ENCODE data around the gene SYK. TPM values are rescaled to one million over a fixed set of nuclear protein-coding genes. Genes with fewer than 3 reads are reported as not detected.

The SYK gene
- total RNA-seq, 1 donor from 2014 or later, result 29.2 TPM

GRCh38 chr9:90870621-90871326 lies 69.2 kb downstream of the SYK start:
- no peaks in the 10 kb centered on the region for H3K27me3 ChIP-seq (ENCODE audit: control insufficient read depth, insufficient read depth, low read length)
- no peak overlapping the region for H3K4me3 ChIP-seq (ENCODE audit: low read depth, low read length)
- DNase-seq (ENCODE audit: low read depth), result peak; percentile 48
- peaks cover 8% of the 10 kb centered on the region for H3K36me3 ChIP-seq (ENCODE audit: control insufficient read depth, insufficient read depth, low read length)
- TF ChIP-seq, protein P1, sequence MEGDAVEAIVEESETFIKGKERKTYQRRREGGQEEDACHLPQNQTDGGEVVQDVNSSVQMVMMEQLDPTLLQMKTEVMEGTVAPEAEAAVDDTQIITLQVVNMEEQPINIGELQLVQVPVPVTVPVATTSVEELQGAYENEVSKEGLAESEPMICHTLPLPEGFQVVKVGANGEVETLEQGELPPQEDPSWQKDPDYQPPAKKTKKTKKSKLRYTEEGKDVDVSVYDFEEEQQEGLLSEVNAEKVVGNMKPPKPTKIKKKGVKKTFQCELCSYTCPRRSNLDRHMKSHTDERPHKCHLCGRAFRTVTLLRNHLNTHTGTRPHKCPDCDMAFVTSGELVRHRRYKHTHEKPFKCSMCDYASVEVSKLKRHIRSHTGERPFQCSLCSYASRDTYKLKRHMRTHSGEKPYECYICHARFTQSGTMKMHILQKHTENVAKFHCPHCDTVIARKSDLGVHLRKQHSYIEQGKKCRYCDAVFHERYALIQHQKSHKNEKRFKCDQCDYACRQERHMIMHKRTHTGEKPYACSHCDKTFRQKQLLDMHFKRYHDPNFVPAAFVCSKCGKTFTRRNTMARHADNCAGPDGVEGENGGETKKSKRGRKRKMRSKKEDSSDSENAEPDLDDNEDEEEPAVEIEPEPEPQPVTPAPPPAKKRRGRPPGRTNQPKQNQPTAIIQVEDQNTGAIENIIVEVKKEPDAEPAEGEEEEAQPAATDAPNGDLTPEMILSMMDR (IDR thresholded peaks at IDR 0.05; ENCODE audit: insufficient read depth, low read length, severe bottlenecking), result peak; percentile 77
- no peak for FAIRE-seq

- TF ChIP-seq, protein P1 (IDR thresholded peaks at IDR 0.05; ENCODE audit: insufficient read depth, low read length, severe bottlenecking), result no peak
- no peak for FAIRE-seq
- peaks cover 8% of the 10 kb centered on the region for H3K36me3 ChIP-seq (ENCODE audit: control insufficient read depth, insufficient read depth, low read length)
These were observed 69.8 kb downstream of the SYK start for GRCh38 chr9:90871327-90871935.

GRCh38 chr9:90872835-90873294 lies 71.2 kb downstream of the SYK start:
- Histone ChIP-seq H3K27me3 (ENCODE audit: control insufficient read depth, insufficient read depth, low read length) (no peaks in the 10 kb centered on the region), H3K36me3 (ENCODE audit: control insufficient read depth, insufficient read depth, low read length) (peaks cover 10% of the 10 kb centered on the region), H3K4me3 (ENCODE audit: low read depth, low read length) (no peak overlapping the region)
- no peak for DNase-seq (ENCODE audit: low read depth)
- TF ChIP-seq, protein P1 (IDR thresholded peaks at IDR 0.05; ENCODE audit: insufficient read depth, low read length, severe bottlenecking), result no peak
- no peak for FAIRE-seq

More at GRCh38 chr9:90871327-90871935, 69.8 kb downstream of the SYK start:
- no peak overlapping the region for H3K4me3 ChIP-seq (ENCODE audit: low read depth, low read length)
- H3K27me3 ChIP-seq (ENCODE audit: control insufficient read depth, insufficient read depth, low read length), result no peaks in the 10 kb centered on the region
- DNase-seq (ENCODE audit: low read depth), result no peak

- TF ChIP-seq, protein P1 (IDR thresholded peaks at IDR 0.05; ENCODE audit: insufficient read depth, low read length, severe bottlenecking), result no peak
- Histone ChIP-seq H3K36me3 (ENCODE audit: control insufficient read depth, insufficient read depth, low read length) (peaks cover 10% of the 10 kb centered on the region), H3K27me3 (ENCODE audit: control insufficient read depth, insufficient read depth, low read length) (no peaks in the 10 kb centered on the region), H3K4me3 (ENCODE audit: low read depth, low read length) (no peak overlapping the region)
- DNase-seq (ENCODE audit: low read depth), result no peak
- FAIRE-seq, result no peak
These were observed 71.8 kb downstream of the SYK start for GRCh38 chr9:90873422-90873821.

DNA sequence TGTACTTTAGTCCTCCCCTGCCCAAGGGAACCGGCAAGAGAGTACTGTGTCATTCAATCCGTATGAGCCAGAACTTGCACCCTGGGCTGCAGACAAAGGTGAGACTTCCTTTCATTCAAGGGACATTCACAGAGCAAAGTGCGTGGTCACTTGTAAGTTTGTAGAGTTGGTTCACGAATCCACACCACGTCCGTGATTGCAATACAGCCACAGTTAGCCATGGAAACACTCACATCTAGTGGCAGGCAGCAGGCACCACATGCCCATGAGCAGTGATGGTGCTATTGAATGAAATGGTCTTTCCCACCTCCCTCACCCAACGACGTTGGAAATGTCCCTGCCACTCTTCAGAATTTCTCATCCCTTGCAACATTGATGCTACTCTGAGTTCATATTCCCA lies 72.6 kb downstream of the SYK start:
- DNase-seq (ENCODE audit: low read depth) (no peak), FAIRE-seq (peak; percentile 32)
- peaks cover 10% of the 10 kb centered on the region for H3K36me3 ChIP-seq (ENCODE audit: control insufficient read depth, insufficient read depth, low read length)
- TF ChIP-seq, protein P1 (IDR thresholded peaks at IDR 0.05; ENCODE audit: insufficient read depth, low read length, severe bottlenecking), result no peak
- no peaks in the 10 kb centered on the region for H3K27me3 ChIP-seq (ENCODE audit: control insufficient read depth, insufficient read depth, low read length)
- no peak overlapping the region for H3K4me3 ChIP-seq (ENCODE audit: low read depth, low read length)

All from bronchial epithelial cell (primary cell).